ENCODE measurements around the gene FAAP20.

The FAAP20 gene

DNA sequence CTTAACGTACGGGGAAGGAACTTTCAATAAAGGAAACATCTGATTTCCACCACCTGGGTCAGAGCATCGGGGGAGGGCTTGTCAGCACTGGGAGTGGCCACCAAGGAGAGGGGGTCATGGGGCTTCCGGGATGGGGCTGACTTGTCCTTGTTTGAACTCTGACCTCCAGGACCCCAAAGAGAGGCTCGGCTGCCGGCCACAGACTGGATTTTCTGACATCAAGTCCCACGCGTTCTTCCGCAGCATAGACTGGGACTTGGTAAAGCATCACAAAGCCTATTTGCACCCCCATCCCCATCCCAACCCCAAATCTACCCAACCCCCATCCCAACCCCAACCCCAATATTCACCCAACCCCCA, 19.5 kb downstream of the FAAP20 start:
- H3K4me3 ChIP-seq (ENCODE audit: low read depth, low read length) = no peak overlapping the region
- DNase-seq (ENCODE audit: low read depth) = no peak

DNA sequence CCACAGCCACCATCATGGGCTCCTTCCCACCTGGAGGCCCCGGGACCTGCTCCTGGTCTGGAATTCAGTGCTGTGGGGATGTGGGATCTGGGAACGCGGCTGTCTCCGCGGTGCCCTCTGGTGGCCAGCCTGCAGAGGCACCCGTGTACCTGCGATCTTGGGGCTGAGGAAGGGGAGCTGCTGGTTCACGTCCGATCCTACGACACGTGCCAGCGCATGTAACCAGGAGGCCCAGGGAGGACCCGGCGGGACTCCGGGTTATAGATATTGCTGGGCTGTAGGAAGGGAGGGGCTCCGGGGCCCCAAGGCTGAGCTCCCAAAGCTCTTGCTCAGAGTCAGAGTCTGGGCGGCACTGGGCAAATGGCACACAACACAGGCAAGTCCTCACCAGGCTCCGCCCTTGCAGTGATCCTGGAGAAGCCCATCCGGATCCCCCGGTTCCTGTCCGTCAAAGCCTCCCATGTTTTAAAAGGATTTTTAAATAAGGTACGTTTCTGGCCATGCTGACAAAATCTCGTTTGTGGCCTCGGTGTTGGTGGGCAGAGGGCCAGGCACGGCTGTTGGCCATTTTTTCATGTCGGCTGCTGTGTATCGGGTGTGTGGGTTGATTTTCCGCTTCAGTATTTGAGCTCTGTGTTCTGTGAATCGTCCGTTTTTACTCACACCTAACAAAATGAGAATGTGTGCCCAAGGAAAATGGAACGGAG, 20.1 kb downstream of the FAAP20 start:
- TF ChIP-seq, protein P1, sequence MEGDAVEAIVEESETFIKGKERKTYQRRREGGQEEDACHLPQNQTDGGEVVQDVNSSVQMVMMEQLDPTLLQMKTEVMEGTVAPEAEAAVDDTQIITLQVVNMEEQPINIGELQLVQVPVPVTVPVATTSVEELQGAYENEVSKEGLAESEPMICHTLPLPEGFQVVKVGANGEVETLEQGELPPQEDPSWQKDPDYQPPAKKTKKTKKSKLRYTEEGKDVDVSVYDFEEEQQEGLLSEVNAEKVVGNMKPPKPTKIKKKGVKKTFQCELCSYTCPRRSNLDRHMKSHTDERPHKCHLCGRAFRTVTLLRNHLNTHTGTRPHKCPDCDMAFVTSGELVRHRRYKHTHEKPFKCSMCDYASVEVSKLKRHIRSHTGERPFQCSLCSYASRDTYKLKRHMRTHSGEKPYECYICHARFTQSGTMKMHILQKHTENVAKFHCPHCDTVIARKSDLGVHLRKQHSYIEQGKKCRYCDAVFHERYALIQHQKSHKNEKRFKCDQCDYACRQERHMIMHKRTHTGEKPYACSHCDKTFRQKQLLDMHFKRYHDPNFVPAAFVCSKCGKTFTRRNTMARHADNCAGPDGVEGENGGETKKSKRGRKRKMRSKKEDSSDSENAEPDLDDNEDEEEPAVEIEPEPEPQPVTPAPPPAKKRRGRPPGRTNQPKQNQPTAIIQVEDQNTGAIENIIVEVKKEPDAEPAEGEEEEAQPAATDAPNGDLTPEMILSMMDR (conservative IDR thresholded peaks at IDR 0.05; ENCODE audit: low read depth, low read length) = peak; percentile 95
- no peak overlapping the region for H3K4me3 ChIP-seq (ENCODE audit: low read depth, low read length)
- DNase-seq (ENCODE audit: low read depth) = peak; percentile 63

More for the DNA sequence above, 19.5 kb downstream of the FAAP20 start:
- TF ChIP-seq, protein P1 (conservative IDR thresholded peaks at IDR 0.05; ENCODE audit: low read depth, low read length) = no peak

DNA sequence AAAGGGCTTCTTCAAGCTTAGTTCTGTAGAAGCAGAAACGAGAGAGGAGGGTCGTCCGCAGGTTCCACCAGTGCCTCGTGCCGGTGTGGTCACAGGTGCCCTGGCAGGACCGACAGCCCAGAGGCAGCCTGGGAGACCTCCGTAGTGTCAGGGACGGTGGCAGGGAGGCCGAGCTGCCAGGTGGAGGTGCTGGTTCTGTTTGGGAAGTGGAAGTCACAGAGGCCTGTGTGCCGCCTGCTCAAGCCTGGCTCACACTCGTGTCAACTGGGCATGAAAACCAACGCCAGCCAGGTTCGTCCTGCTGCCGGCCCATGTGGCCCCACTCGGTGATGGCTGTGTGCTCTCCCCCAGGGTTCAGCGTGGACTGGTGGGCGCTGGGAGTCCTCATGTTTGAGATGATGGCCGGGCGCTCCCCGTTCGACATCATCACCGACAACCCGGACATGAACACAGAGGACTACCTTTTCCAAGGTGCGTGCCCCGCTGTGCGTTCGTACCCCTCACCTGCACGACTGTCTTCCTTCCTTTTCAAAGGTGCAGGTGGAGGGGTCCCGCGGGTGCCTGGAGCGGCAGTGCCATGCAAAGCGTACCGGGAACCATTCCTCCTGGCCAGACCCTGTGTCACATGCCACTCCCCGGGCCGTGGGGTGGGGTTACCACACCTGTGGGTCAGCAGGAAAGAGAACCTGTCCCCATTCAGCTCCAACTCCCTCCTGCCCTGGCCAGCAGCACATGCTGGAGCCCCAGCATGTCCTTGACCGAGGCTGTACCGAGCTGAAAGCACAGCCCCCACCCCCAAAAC, 20.8 kb downstream of the FAAP20 start:
- TF ChIP-seq, protein P1 (conservative IDR thresholded peaks at IDR 0.05; ENCODE audit: low read depth, low read length) = no peak
- DNase-seq (ENCODE audit: low read depth) = no peak
- no peak overlapping the region for H3K4me3 ChIP-seq (ENCODE audit: low read depth, low read length)

DNA sequence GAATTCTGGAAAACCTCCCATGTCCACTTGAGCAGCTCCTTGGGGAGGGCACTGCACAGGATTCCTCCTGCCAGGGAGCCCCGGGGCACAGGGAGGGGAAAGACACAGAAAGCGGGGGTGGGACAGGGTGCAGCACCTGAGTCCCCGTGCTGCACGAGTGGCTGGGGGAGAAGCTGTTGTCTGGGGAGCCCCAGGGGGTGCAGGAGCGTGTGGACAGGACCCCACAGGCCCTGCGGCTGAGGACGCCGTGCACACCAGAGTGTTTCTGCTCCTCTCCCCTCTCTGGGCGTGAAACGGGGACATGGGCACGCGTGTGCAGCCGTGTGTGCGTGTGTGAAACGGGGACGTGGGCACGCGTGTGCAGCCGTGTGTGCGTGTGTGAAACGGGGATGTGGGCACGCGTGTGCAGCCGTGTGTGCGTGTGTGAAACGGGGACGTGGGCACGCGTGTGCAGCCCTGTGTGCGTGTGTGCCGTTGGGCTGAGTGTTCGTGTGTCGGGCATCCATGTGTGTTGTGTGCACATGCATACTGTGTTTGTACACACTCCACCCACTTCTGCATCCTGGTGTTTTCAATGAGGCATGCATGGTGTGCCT, 21.9 kb downstream of the FAAP20 start:
- H3K4me3 ChIP-seq (ENCODE audit: low read depth, low read length) = no peak overlapping the region
- TF ChIP-seq, protein P1 (conservative IDR thresholded peaks at IDR 0.05; ENCODE audit: low read depth, low read length) = no peak
- no peak for DNase-seq (ENCODE audit: low read depth)

DNA sequence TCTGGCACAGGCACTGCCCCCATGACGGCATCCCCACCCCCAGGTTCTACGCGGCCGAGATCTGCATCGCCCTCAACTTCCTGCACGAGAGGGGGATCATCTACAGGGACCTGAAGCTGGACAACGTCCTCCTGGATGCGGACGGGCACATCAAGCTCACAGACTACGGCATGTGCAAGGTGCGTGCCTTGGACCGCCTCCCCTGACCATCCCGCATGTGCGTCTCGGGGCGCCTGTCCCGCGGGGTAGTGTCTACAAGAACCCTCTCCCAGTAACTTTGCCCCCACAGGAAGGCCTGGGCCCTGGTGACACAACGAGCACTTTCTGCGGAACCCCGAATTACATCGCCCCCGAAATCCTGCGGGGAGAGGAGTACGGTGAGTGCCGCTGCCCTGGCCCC, 22.6 kb downstream of the FAAP20 start:
- DNase-seq (ENCODE audit: low read depth) = no peak
- no peak overlapping the region for H3K4me3 ChIP-seq (ENCODE audit: low read depth, low read length)
- TF ChIP-seq, protein P1 (conservative IDR thresholded peaks at IDR 0.05; ENCODE audit: low read depth, low read length) = no peak

DNA sequence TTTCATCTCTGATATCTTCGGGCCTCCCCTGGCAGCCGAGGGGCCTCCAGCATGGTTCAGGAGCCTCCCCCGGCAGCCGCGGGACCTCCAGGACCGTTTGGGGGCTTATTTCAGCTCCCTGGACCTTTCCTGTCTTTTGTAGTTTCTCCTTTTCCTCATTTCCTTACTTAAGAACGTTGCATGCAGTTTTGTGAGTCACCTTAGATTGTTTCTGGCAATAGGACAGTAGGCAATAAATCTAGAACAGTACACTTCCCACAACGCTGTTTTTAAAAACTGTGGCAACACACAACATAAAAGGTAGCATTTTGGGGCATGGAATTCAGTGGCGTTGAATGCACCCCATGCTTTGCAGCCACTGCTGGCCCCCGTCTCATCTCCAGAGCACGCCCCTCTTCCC, 24.4 kb downstream of the FAAP20 start:
- TF ChIP-seq, protein P1 (conservative IDR thresholded peaks at IDR 0.05; ENCODE audit: low read depth, low read length) = no peak
- DNase-seq (ENCODE audit: low read depth) = no peak
- no peak overlapping the region for H3K4me3 ChIP-seq (ENCODE audit: low read depth, low read length)
